ENCODE measurements around the gene SOX14.

GRCh38 chr3:137770835-137771399 is 6.8 kb downstream of the SOX14 start:
- TF ChIP-seq CTCF (conservative IDR thresholded peaks at IDR 0.05 in 1 of 2, IDR thresholded peaks at IDR 0.05 in 1 of 2; ENCODE audit: extremely low read depth in 1 of 2, insufficient read depth in 1 of 2, low read depth in 1 of 2, low read length in 2 of 2) (no peak), EZH2 (IDR thresholded peaks at IDR 0.05; ENCODE audit: borderline replicate concordance, low read length) (no peak)

Measured in mammary epithelial cell (primary cell).